ENCODE data around the gene TBC1D5.

- no peak for TF ChIP-seq CTCF (IDR thresholded peaks at IDR 0.05)
- no peak for TF ChIP-seq POLR2A (IDR thresholded peaks at IDR 0.05)
These were observed 4.8 kb downstream of the TBC1D5 start for GRCh38 chr3:17737591-17737990.
